Thyroid gland (tissue), 4 donors: Measurements from ENCODE around the gene SHC3. TPM values are rescaled to one million over a fixed set of nuclear protein-coding genes. Genes with fewer than 3 reads are reported as not detected.

ENCODE experiments used
- DNase-seq, 2 donors: peaks; one replicate each; pipeline ENCODE4 v3.0.0-alpha.2; 2019
- H3K27ac ChIP-seq, 3 donors: fragments of 200-600 bp; sonication (generic); 1 replicate in 2 of 3; 2 replicates in 1 of 3; pipeline ENCODE4 v1.5.1; 2016 to 2019; ENCODE audit warnings: mild to moderate bottlenecking in 1 of 3, moderate library complexity in 1 of 3
- H3K27me3 ChIP-seq: fragments of 200-600 bp; sonication (generic); one replicate; pipeline ENCODE4 v1.5.1; 2019
- H3K36me3 ChIP-seq, 2 donors: fragments of 200-600 bp; sonication (generic); one replicate each; pipeline ENCODE4 v1.5.1; 2016 to 2019
- H3K4me1 ChIP-seq, 2 donors: fragments of 200-600 bp; sonication (generic); one replicate each; pipeline ENCODE4 v1.5.1; 2017 to 2019
- H3K4me3 ChIP-seq, 3 donors: fragments of 200-600 bp; sonication (generic); replicated peaks in 1 of 3; 1 replicate in 2 of 3; 2 replicates in 1 of 3; pipeline ENCODE4 v1.5.1; 2016; ENCODE audit warnings: mild to moderate bottlenecking in 1 of 3
- H3K9me3 ChIP-seq: fragments of 200-600 bp; sonication (generic); one replicate; pipeline ENCODE4 v1.5.1; 2017
- CTCF ChIP-seq, 6 experiments: fragments of 200-600 bp in 3 of 6; fragments of 450-650 bp in 3 of 6; sonication (generic) in 3 of 6; IDR thresholded peaks; one replicate each; pipeline ENCODE4 v1.5.1; 2016 to 2019; ENCODE audit warnings: antibody characterized with exemption in 6 of 6, mild to moderate bottlenecking in 2 of 6, inconsistent platforms in 1 of 6, moderate library complexity in 1 of 6
- POLR2A ChIP-seq, 2 donors: fragments of 450-650 bp; IDR thresholded peaks; one replicate each; pipeline ENCODE4 v1.6.1; 2017; ENCODE audit warnings: antibody characterized with exemption in 2 of 2, mild to moderate bottlenecking in 2 of 2, moderate library complexity in 1 of 2
- WGBS, 2 donors: methylation state at CpG; one replicate each; pipeline ENCODE4 v1.1.5; 2017; 5-methylcytosine and 5-hydroxymethylcytosine counted together
- intact Hi-C: fragments of 100-400 bp; cut with DNase I; formaldehyde crosslinking; loops from one replicate; pipeline ENCODE4 v1.15.1; 2023
- total RNA-seq, 4 donors: library from RNA; depleted of rRNA; stranded (reverse); fragments of >200 nt; gene quantifications; one replicate each; pipeline ENCODE4 v1.2.3, GENCODE V29; 2016

SHC3 gene
- total RNA-seq, 4 donors from 2014 or later = 0.40 to 5.9 (median 1.2) TPM

- intact Hi-C loops = no loop called here
- Histone ChIP-seq H3K4me1 (no peaks in the 10 kb centered on the region), H3K27ac (no peak overlapping the region), H3K36me3 (no peaks in the 10 kb centered on the region), H3K27me3 (no peaks in the 10 kb centered on the region), H3K4me3 (no peak overlapping the region), H3K9me3 (no peaks in the 10 kb centered on the region)
- 73 to 74% methylated on average over 8 of the region's 8 CpGs for WGBS, 2 donors
- no peak for DNase-seq
- TF ChIP-seq CTCF (IDR thresholded peaks at IDR 0.05) (no peak), POLR2A (IDR thresholded peaks at IDR 0.05) (no peak)
Observed at GRCh38 chr9:88975966-88976889, 202.4 kb downstream of the SHC3 start.

GRCh38 chr9:88974641-88975040 is 204.0 kb downstream of the SHC3 start:
- Histone ChIP-seq H3K4me3 (no peak overlapping the region), H3K9me3 (no peaks in the 10 kb centered on the region), H3K27me3 (no peaks in the 10 kb centered on the region), H3K36me3 (no peaks in the 10 kb centered on the region), H3K27ac (no peak overlapping the region), H3K4me1 (no peaks in the 10 kb centered on the region)
- no peak for TF ChIP-seq CTCF (IDR thresholded peaks at IDR 0.05)
- no peak for TF ChIP-seq POLR2A (IDR thresholded peaks at IDR 0.05)
- intact Hi-C loops = no loop called here
- WGBS, 2 donors = 87 to 91% methylated on average over 7 of the region's 7 CpGs
- no peak for DNase-seq

- 92 to 93% methylated on average over 11 to 12 of the region's 12 CpGs for WGBS, 2 donors
- no peak for TF ChIP-seq POLR2A (IDR thresholded peaks at IDR 0.05)
- no peak for TF ChIP-seq CTCF (IDR thresholded peaks at IDR 0.05)
- no peaks in the 10 kb centered on the region for H3K36me3 ChIP-seq
- no peak for DNase-seq
- no peak overlapping the region for H3K4me3 ChIP-seq
- intact Hi-C loops = no loop called here
- H3K9me3 ChIP-seq = no peaks in the 10 kb centered on the region
- H3K27ac ChIP-seq = no peak overlapping the region
- no peaks in the 10 kb centered on the region for H3K27me3 ChIP-seq
- no peaks in the 10 kb centered on the region for H3K4me1 ChIP-seq
Observed at GRCh38 chr9:88973281-88974045, 205.2 kb downstream of the SHC3 start.

GRCh38 chr9:88972401-88972800 is 206.2 kb downstream of the SHC3 start:
- no peak overlapping the region for H3K4me3 ChIP-seq
- no peak for DNase-seq
- TF ChIP-seq CTCF (IDR thresholded peaks at IDR 0.05) (no peak), POLR2A (IDR thresholded peaks at IDR 0.05) (no peak)
- no peak overlapping the region for H3K27ac ChIP-seq
- no peaks in the 10 kb centered on the region for H3K9me3 ChIP-seq
- H3K4me1 ChIP-seq = no peaks in the 10 kb centered on the region
- no peaks in the 10 kb centered on the region for H3K27me3 ChIP-seq
- 91 to 92% methylated on average over 4 of the region's 4 CpGs for WGBS, 2 donors
- no peaks in the 10 kb centered on the region for H3K36me3 ChIP-seq
- intact Hi-C loops = no loop called here
